ENCODE data around the gene MYPOP.

DNA sequence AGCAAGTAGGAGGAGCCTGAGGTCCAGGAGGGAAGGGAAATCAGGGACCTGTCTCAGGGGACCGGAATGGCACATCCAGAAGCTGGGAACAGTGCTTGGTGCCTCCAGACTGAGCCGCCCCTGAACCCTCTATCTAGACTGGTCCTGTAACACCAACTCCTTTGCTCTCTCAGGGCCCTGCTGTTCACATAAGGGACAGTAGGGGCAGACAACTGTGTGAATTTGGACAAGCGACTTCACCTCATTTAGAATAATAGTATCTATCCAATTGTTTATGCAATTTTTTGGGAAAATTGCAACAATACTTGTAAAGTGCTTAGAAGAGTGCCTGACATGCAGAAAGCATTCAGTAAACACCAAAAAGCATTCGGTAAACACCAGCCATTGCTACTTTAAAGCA, 53.5 kb downstream of the MYPOP start:
- no peak for TF ChIP-seq ZNF214 (tag by site-specific recombination; IDR thresholded peaks at IDR 0.05; ENCODE audit: borderline replicate concordance)
- TF ChIP-seq, protein P1, sequence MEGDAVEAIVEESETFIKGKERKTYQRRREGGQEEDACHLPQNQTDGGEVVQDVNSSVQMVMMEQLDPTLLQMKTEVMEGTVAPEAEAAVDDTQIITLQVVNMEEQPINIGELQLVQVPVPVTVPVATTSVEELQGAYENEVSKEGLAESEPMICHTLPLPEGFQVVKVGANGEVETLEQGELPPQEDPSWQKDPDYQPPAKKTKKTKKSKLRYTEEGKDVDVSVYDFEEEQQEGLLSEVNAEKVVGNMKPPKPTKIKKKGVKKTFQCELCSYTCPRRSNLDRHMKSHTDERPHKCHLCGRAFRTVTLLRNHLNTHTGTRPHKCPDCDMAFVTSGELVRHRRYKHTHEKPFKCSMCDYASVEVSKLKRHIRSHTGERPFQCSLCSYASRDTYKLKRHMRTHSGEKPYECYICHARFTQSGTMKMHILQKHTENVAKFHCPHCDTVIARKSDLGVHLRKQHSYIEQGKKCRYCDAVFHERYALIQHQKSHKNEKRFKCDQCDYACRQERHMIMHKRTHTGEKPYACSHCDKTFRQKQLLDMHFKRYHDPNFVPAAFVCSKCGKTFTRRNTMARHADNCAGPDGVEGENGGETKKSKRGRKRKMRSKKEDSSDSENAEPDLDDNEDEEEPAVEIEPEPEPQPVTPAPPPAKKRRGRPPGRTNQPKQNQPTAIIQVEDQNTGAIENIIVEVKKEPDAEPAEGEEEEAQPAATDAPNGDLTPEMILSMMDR (tag by site-specific recombination; IDR thresholded peaks at IDR 0.05): no peak
- TF ChIP-seq, protein P2, sequence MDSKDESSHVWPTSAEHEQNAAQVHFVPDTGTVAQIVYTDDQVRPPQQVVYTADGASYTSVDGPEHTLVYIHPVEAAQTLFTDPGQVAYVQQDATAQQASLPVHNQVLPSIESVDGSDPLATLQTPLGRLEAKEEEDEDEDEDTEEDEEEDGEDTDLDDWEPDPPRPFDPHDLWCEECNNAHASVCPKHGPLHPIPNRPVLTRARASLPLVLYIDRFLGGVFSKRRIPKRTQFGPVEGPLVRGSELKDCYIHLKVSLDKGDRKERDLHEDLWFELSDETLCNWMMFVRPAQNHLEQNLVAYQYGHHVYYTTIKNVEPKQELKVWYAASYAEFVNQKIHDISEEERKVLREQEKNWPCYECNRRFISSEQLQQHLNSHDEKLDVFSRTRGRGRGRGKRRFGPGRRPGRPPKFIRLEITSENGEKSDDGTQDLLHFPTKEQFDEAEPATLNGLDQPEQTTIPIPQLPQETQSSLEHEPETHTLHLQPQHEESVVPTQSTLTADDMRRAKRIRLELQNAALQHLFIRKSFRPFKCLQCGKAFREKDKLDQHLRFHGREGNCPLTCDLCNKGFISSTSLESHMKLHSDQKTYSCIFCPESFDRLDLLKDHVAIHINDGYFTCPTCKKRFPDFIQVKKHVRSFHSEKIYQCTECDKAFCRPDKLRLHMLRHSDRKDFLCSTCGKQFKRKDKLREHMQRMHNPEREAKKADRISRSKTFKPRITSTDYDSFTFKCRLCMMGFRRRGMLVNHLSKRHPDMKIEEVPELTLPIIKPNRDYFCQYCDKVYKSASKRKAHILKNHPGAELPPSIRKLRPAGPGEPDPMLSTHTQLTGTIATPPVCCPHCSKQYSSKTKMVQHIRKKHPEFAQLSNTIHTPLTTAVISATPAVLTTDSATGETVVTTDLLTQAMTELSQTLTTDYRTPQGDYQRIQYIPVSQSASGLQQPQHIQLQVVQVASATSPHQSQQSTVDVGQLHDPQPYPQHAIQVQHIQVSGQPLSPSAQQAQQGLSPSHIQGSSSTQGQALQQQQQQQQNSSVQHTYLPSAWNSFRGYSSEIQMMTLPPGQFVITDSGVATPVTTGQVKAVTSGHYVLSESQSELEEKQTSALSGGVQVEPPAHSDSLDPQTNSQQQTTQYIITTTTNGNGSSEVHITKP (tag by site-specific recombination; IDR thresholded peaks at IDR 0.05): no peak
